ENCODE data around the gene NCOA3.

GRCh38 chr20:47629907-47630306 is 128.2 kb downstream of the NCOA3 start:
- TF ChIP-seq POLR2AphosphoS5 (IDR thresholded peaks at IDR 0.05), result no peak
- TF ChIP-seq CTCF (IDR thresholded peaks at IDR 0.05), result no peak
- no peak for TF ChIP-seq POLR2A (IDR thresholded peaks at IDR 0.05)
